Tongue (tissue), 2 donors: ENCODE data around the gene MCF2L2. TPM values are rescaled to one million over a fixed set of nuclear protein-coding genes. Genes with fewer than 3 reads are reported as not detected.

Experiments used
- DNase-seq: peaks from one replicate; pipeline ENCODE4 v3.0.0-alpha.2; 2015
- total RNA-seq: library from RNA; depleted of rRNA; stranded (reverse); fragments of >200 nt; gene quantifications from one replicate; pipeline ENCODE4 v1.2.3, GENCODE V29; 2014

Gene MCF2L2
- total RNA-seq, 1 donor from 2014 or later, result 2.6 TPM

DNA sequence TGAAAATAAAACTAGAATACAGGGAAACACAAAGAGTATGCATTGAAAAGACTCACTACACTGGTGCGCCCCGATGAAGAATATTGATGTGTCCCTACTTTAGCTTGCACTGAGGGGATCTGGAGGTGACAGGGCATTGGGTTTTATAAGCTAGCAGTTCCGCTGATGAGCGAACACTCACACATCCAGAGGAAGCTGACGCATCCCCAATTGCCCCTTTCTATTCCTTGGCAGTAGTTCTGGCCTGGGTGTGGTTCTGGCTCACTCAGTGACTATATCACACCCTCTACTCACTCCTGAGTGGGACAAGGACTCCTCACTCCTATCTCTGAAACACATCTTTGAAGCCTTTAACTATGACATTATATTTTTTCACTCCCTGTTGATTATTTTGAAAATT, 104.3 kb downstream of the MCF2L2 start:
- no peak for DNase-seq

DNA sequence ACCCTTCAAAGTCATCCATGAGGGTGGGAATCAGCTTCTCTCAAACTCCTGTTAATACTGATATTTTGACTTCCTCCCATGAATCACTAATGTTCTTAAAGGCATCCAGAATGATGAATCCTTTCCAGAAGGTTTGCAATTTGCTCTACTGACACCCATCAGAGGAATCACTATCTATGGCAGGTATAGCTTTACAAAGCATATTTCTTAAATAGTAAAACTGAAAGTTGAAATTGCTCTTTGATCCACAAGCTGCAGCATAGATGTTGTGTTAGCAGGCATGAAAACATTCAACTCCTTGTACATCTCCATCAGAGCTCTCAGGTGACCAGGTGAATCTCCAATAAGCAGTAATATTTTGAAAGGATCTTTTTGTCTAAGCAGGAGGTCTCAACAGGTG, 109.0 kb downstream of the MCF2L2 start:
- no peak for DNase-seq

DNA sequence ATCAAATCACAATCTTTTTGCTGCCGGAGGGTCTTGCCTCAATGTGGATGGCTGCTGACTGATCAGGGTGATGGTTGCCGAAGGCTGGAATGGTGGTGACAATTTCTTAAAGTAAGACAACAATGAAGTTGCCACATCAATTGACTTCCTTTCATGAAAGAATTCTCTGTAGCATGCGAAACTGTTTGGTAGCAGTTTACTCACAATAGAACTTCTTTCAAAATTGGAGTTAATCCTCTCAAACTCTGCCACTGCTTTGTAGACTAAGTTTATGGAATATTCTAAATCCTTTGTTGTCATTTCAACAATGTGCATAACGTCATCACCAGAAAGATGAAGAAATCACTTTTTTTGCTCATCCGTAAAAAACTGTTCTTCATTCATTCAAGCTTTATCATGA, 109.5 kb downstream of the MCF2L2 start:
- no peak for DNase-seq

DNA sequence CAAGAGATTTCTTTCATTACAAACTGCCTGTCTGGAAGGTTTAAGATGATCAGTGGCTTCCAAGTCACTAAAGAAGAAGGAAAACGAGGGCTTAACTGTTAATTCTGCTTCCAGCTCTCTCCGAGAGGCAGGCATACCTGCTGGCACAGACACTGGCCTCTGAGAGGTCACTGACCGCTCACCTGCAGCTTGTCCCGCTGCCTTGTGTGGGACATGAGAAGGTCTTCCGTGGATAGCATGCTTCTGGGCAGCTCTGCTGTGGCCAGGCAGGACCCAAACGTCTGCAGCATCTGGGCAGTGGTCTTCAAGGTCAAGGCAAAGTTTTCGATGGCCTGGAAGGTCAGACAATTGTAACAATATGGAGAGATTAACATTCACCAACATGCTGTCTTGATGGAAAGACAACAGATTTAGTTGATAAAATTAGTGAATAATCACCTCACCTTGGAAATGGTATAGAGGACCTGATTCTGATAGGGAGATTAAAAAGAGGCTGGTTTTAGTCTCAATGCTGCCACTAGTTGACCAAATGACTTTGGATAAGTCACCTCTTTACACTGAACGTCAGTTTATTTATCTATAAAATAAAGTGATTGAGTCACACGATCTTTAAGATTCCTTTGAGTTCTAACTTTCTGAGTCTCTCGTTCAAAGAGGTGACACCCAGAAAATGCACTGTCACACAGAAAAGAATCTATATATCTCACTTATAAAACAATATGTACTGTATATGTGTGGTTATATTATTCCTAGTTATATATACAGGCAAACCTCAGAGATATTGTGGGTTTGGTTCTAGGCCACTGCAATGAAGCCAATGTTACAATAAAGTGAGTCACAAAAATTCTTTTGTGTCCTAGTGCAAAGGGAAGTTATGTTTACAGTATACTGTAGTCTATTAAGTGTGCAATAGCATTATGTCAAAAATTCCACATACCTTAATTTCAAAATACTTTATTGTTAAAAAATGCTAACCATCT, 110.2 kb downstream of the MCF2L2 start:
- no peak for DNase-seq

DNA sequence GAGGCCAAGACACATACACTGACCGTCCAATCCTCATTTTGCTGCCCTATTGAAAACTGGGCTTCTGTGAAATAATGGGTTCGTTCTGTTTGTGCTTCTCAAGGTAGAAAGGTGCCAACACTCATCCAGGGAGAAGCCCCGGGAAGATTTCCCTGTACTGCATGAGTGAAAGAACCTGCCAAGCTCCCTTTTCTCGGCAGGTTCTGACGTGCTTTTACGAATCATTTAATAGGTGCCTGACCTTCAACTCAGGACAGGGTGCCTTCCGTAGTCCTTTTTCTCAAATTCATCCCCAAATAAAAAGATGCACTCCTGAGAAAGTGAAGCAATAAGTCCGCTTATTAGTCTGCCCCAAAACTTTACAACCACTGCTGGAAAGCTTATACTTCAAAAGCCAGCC, 111.1 kb downstream of the MCF2L2 start:
- no peak for DNase-seq

DNA sequence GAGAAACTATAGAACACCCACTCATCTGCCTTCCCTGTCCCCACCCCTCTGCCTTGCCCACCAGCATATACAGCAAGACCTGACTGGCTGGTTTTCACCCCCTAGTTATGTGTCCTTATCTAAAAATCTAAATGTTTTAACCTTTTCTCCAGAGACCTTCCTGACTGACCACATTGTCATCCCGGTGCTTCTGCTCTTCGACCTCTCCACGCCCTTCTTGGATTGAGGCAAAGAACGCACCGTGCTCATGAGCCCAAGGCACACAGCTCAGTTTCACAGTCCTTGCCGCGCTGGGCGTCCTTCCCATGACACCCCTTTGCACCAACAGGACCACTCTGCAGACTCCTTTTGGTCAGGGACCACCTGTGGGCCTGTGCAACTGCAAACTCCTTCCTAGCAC, 112.7 kb downstream of the MCF2L2 start:
- DNase-seq, result no peak

DNA sequence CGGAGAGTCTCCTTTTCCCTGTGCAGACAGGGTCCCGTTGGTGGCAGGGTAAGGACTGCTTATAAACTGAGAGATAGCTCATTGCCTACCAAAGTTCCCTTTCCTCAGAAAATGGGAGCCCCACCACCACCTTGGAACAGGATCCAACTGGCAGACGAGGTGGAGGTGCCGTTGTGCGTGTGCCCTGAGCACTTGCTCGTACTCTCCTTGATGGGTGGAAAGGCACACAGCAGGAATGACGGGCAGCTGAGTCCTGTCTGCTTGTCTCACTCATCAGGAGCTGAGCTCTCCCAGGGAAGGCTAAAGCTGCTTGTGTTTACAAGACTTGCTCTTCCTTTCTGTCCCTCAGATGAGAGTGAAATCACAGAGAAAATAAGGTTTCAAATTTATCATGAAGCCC, 114.7 kb downstream of the MCF2L2 start:
- no peak for DNase-seq

DNA sequence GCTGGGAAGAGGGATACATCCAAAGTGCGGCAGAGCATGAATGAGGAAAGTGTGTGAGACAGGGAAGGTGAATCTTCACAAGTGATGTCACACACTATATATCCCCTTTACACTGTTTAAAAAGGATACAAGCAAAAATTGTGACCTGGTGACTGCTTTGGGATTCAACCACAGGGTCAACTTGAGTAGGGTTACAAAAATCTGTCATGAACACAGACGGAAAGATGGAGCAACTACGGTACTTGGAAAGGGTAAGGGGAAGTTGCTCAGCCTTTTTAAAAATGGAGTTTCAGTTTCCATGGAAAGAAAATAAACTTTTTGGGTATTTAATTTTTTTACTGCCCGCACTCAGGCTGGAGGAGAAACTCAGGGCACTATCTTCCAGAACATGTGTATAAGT, 115.1 kb downstream of the MCF2L2 start:
- no peak for DNase-seq

DNA sequence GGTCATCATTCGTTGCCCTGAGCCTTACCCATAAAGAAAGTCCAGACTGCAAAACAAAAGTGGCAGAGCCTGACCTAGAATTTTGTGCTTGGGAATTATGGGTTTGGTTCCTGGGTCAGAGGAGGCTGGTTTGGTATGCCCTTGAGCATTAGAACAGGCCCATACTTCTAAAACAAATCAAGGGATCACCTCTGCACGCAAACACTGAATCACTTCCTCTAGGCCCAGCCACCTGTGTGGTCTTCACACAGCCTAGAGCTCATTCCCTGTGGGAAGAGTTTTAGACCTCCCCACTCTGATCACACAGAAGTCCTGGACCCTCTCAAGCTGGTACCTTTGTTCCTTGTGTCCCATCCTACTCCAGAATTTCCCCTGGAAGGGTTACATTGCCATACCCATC, 116.0 kb downstream of the MCF2L2 start:
- DNase-seq, result no peak

DNA sequence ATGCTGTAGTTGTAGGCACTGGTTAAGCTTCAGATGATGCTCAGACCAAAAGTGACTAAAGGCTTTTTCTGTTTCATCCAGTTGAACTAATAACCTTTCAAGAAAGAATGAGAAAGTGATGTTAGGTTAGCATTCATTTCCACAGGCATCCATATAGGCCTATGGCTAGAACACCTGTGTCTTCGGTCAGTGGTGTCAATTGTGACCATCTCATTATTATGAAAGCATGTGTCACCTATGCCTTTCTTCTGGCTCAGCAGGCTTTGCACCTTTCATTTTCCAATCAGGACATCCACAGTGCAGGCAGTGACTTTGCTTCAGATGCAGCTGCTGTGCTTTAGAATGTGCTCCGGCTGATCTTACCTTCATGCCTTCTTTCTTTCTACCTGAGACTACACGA, 117.5 kb downstream of the MCF2L2 start:
- DNase-seq, result no peak

DNA sequence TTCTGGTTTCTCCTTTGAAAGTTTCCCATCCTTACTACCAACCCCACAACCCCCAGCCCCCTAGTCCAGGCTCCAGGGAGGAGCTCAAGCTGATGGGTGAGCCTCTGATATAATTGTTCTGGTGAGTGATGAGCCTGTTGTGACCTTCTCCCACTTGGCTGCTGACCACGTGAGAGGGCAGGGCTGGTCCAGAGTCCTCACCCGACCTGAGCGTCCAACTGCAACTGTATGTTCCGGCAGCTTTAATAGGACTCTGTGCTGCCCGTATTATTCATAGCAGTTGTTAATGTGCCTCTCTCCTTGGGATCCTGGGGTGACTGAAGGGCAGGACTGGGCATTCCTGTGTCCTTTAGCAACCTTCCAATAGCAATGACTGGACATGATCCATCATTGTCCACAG, 119.1 kb downstream of the MCF2L2 start:
- no peak for DNase-seq

DNA sequence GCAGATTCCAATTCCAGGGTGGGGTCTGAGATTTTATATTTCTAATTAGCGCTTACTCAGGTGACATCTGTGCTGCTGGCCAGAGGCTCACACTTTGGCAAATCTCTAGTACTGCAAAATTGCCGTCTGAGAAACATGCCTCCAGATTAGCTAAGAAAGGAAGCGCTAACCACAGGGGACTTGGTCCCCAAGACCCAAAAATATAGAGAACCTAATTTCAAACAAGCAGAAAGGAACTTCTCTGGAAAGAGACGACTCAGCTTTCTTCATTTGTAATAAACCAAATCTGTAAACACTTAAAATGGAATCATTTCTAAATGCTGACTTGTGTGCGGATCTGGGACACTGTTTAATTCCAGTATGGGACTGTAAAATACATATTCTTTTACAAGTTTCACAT, 119.7 kb downstream of the MCF2L2 start:
- no peak for DNase-seq

DNA sequence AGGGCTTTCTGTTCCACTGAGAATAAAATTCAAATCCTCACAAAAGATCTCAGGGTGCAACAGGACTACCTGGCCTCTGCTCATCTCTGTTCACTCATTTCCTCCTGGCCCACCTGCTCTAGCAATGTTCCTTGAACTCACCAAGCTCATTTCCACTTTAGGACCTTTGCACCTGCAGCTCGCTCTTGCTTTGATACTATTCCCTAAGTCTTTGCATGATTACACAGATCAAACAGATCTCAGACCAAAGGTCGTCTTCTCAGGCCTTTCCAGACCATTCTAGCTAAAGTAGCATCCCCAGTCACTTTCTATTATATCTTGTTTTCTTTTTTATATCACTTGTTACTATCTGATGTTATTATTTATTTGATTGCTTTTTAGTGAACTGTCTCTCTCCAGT, 120.7 kb downstream of the MCF2L2 start:
- no peak for DNase-seq

DNA sequence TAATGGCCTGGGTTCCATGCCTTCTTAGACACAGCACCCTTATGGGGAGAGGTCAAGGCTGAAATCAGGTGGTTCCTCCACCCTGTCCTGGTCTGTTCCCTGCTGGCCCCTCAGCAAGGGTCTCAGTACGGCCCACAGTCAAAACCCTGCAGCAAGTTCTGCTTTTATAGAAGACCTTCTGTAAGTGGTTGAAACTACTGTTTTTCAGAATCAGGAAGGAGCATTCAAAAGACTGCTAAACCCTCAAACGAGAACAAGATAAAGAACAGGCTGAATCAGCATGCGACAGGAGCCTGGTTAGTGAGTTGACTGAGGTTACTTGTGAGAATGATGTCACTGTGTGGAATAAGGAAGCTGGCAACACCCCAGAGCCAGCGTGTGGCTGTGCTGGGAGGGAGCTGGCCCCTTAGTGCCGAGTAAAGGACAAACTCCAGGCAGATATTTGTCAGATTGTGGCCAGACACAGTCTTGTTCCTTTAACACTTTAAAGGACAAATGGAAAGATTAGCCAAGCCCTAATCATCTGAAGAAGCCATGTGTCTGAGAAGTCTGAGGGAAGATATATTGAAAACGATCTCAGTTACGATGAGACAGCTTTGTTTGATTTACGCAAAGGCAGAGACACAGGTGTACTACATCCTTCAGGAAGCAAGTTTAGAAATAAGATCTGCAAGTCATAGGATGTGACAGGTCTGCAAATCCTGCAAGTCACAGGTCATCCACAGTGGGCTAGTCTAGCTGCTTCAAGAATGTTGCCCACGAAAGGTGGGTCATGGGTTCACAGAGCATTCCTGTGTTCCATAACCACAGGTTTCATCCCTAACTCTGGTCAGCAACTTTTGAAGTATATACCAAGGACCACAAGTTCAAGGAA, 121.4 kb downstream of the MCF2L2 start:
- peak; percentile 61 for DNase-seq

DNA sequence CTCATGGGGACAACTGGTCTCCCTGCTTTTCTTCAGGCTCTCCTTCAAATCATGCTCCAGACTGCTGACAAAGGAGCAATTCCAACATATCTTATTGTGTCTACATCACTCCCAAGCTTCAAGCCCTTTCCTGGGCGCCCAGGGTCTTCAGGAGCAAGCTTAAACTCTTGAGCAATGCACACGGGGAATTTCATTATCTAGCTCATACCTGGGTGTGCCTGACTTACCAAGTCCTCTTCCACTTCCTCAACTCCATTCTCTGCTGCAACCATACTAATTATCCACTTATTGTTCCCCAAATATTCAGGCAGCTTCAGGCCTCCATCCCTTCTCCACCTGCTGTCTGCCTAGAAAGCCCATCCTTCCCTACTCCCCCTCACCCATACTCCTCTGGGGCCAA, 124.7 kb downstream of the MCF2L2 start:
- DNase-seq, result no peak

DNA sequence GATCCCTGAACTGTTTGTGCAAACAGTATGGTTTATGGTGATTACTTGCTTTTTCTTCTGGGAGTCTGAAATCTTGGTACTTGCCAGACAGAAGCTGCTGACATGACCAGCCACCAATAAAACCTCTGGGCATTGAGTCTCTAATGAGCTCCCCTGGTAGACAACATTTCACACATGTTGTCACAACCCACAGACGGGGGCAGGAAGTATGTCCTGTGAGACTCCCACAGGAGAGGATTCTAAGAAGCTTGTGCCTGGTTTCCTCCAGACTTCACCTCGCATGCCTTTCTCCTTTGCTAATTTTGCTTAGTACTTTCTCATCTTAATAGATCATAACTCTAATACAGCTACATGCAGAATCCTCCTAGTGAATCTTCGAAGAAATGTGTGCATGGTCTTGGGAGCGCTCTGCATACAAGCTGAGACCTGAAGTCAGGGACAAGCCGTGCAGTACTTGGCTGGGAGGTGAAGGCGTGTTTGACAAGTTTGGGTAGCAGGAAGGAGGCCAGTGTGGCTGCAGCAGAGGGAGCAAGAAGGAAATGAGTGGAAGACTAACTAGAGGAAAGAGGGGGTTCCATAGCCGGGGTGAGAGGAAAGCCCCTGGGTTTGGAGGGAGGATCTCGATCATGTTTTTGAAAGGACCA, 126.4 kb downstream of the MCF2L2 start:
- no peak for DNase-seq

DNA sequence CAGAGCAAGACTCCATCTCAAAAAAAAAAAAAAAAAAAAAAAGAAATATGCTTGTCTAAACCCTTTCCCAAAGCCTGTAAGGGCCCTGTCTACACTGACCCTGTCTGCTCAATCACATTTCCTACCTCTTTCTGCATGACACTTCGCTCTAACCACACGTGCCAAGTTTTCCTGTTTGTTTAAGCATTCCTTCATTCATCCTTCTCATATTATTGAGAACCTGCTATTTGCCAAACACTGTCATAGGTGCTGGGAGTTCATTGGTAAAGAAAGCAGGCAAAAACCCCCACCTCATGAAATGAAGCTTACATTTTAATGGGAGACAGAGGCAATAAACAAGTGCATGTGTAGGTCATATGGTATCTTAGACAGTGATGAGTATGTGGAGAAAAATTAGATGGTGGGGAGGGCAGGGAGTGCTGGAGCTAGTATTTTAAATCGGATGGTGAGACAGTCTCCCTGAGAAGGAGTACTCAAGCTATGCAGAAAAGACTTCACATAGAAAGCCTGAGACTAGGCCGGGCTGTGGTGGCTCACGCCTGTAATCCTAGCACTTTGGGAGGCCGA, 127.3 kb downstream of the MCF2L2 start:
- DNase-seq, result no peak

DNA sequence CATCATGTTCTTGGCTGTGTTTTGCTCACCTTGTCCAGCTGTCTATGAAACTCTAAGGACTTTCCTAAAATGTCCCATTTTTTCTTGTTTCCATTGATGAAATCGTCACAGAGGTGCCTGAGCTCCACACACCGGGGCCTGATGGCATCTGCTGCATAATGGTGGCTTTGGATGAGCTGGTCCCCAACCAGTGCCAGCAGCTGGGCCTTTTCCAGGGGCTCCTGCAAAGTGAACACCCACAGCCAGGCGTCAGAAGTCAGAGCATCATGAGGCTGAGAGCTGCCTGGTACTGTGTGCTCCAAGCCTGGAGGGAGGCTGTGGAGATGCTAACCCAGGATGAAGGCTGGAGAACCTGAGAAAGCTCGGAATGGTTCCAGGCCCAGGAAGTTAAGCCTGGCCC, 128.4 kb downstream of the MCF2L2 start:
- no peak for DNase-seq

DNA sequence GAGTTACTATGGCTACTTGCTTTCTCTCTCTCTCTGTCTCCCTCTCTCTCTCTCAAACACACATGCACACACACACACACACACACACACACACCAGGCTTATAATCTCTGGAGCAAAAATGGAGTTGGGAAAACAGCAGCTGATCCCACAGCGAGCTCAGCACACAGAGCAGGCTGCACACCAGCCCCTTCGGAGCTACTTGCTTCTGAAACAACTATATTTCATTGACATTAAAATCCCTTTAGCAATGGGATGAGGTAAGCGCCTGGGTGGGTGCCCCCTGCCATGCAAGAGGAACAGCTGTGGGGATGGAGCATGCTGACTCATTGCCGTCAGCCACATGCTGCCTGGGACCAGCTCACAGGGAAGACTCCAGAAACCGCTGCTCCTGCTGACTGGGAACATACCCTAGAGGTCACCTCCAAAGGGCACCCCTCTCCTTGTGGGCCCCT, 129.7 kb downstream of the MCF2L2 start:
- peak; percentile 88 for DNase-seq

DNA sequence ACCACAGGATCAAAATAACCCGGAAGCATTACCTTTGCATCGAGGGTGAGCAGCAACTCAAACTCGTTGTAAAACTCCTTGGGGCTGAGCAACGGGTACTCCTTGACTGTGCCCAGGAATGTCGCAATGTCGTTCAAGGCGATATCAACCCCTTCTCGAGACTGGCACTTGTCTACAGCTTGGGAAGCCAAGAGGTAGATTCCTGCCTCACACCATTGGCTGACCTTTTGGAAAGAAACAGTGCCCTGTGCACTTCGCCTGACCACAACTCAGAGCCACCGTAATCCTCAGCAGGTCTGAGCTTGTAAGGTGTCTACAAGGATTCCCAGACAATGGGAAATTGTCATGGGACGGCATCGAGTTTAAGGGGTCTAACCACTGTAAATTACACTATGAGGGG, 131.5 kb downstream of the MCF2L2 start:
- no peak for DNase-seq

DNA sequence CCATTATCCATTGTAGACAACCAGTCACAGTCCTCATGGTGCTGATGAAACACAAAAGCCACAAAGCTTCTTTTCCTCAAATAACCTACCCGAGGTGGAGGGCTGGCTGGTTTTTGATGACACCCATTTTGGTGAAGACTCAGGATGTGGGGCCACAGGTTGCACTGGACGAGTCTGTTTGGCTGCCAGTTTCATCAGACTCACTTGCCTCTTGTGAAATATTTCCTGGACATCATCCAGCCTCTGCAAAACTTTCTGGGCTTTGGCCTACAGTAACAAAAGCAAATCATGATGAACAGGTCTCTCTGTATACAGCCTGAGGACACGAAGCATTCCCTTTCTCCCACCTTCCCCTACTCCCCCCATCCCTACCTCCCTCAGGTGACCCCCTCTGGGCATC, 133.2 kb downstream of the MCF2L2 start:
- no peak for DNase-seq

DNA sequence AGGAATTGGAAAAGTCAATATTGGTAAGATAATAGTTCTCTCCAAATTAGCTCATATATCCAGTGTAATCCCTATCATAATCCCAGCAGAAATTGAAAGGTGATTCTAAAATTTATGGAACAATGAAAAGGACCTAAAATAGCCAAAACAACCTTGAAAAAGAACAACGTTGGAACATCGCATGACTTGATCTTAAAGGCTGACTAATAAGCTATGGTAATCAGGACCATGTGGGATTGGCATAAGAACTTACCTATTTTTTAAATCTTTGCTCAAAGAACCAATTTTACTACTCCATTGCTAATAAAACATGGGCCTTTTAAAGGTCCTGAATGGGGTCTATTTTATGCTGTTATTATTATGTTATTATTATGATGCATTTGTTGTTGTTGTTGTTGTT, 134.5 kb downstream of the MCF2L2 start:
- DNase-seq, result no peak
